Ascending aorta (tissue), 2 donors: ENCODE results near the gene MYOD1. TPM values are rescaled to one million over a fixed set of nuclear protein-coding genes. Genes with fewer than 3 reads are reported as not detected.

Source experiments
- DNase-seq, 2 donors: peaks; one replicate each; pipeline ENCODE4 v3.0.0-alpha.2; 2019; ENCODE audit warnings: low spot score in 2 of 2
- H3K27ac ChIP-seq, 2 donors: fragments of 200-600 bp; sonication (generic); one replicate each; pipeline ENCODE4 v1.5.1; 2016 to 2017; ENCODE audit warnings: mild to moderate bottlenecking in 1 of 2
- H3K27me3 ChIP-seq: fragments of 200-600 bp; sonication (generic); one replicate; pipeline ENCODE4 v1.5.1; 2017
- H3K36me3 ChIP-seq, 2 donors: fragments of 200-600 bp; sonication (generic); one replicate each; pipeline ENCODE4 v1.5.1; 2016
- H3K4me1 ChIP-seq, 2 donors: fragments of 200-600 bp; sonication (generic); one replicate each; pipeline ENCODE4 v1.5.1; 2016 to 2017; ENCODE audit warnings: mild to moderate bottlenecking in 1 of 2
- H3K4me3 ChIP-seq, 2 donors: fragments of 200-600 bp; sonication (generic); one replicate each; pipeline ENCODE4 v1.5.1; 2016 to 2017; ENCODE audit warnings: mild to moderate bottlenecking in 1 of 2
- H3K9me3 ChIP-seq, 2 donors: fragments of 200-600 bp; sonication (generic); one replicate each; pipeline ENCODE4 v1.5.1; 2016
- CTCF ChIP-seq, 3 experiments: fragments of 200-600 bp in 2 of 3; fragments of 450-650 bp in 1 of 3; sonication (generic) in 2 of 3; IDR thresholded peaks; one replicate each; pipeline ENCODE4 v1.5.1; 2016 to 2019; ENCODE audit warnings: antibody characterized with exemption in 3 of 3, mild to moderate bottlenecking in 1 of 3, moderate library complexity in 1 of 3
- intact Hi-C: fragments of 100-400 bp; cut with DNase I; formaldehyde crosslinking; loops from one replicate; pipeline ENCODE4 v1.15.1; 2023
- total RNA-seq: library from RNA; depleted of rRNA; stranded (reverse); fragments of >200 nt; gene quantifications from one replicate; pipeline ENCODE4 v1.1.0, GENCODE V29; 2016

MYOD1 gene
- not detected for total RNA-seq

GRCh38 chr11:17719028-17719937 lies at the start of gene MYOD1:
Gene MYOD1 (plus strand): TSS chr11:17719571. CDS start chr11:17719783, 212 bp downstream.
- DNase-seq, result peak in 1 of 2 donors; percentile 35
- no peak within 1 kb of the TSS for H3K4me3 ChIP-seq
- peaks cover 0 to 6% of the 10 kb centered on the region in 2 donors for H3K4me1 ChIP-seq
- H3K9me3 ChIP-seq, result no peaks in the 10 kb centered on the region
- H3K27me3 ChIP-seq, result peaks cover 10% of the 10 kb centered on the region
- no peak within 1 kb of the TSS for H3K27ac ChIP-seq
- H3K36me3 ChIP-seq, result no peaks in the 10 kb centered on the region
- no peak for TF ChIP-seq CTCF (IDR thresholded peaks at IDR 0.05)
- intact Hi-C loops, result no loop called here

- DNase-seq, result no peak
- H3K9me3 ChIP-seq, result peaks cover 0 to 9% of the 10 kb centered on the region in 2 donors
- no peaks in the 10 kb centered on the region for H3K27me3 ChIP-seq
- TF ChIP-seq CTCF (IDR thresholded peaks at IDR 0.05), result no peak
- H3K27ac ChIP-seq, result no peak overlapping the region
- no peaks in the 10 kb centered on the region for H3K4me1 ChIP-seq
- H3K4me3 ChIP-seq, result no peak overlapping the region
- intact Hi-C loops, result no loop called here
- no peaks in the 10 kb centered on the region for H3K36me3 ChIP-seq
Measured at GRCh38 chr11:17672469-17672868, 46.9 kb upstream of the MYOD1 start.

GRCh38 chr11:17673951-17674350 lies 45.4 kb upstream of the MYOD1 start:
- Histone ChIP-seq H3K4me3 (no peak overlapping the region), H3K27me3 (no peaks in the 10 kb centered on the region), H3K9me3 (peaks cover 0 to 11% of the 10 kb centered on the region in 2 donors), H3K36me3 (no peaks in the 10 kb centered on the region), H3K4me1 (no peaks in the 10 kb centered on the region), H3K27ac (no peak overlapping the region)
- no peak for TF ChIP-seq CTCF (IDR thresholded peaks at IDR 0.05)
- intact Hi-C loops, result no loop called here
- DNase-seq, result no peak

- Histone ChIP-seq H3K27ac (no peak overlapping the region), H3K36me3 (no peaks in the 10 kb centered on the region), H3K9me3 (no peaks in the 10 kb centered on the region), H3K4me1 (no peaks in the 10 kb centered on the region), H3K4me3 (no peak overlapping the region), H3K27me3 (no peaks in the 10 kb centered on the region)
- no peak for DNase-seq
- intact Hi-C loops, result no loop called here
- TF ChIP-seq CTCF (IDR thresholded peaks at IDR 0.05), result no peak
Measured at GRCh38 chr11:17682848-17683247, 36.5 kb upstream of the MYOD1 start.

GRCh38 chr11:17683377-17684161 lies 35.8 kb upstream of the MYOD1 start:
- Histone ChIP-seq H3K27ac (no peak overlapping the region), H3K4me3 (no peak overlapping the region), H3K27me3 (no peaks in the 10 kb centered on the region), H3K9me3 (no peaks in the 10 kb centered on the region), H3K36me3 (no peaks in the 10 kb centered on the region), H3K4me1 (no peaks in the 10 kb centered on the region)
- intact Hi-C loops, result no loop called here
- TF ChIP-seq CTCF (IDR thresholded peaks at IDR 0.05), result no peak
- no peak for DNase-seq
